SK-N-SH treated with all-trans-retinoic acid at 6 μM for 48 hours (cell line): ENCODE measurements around the gene IGFL3.

Experiments used
- ATAC-seq: fragments of 200-7000 bp; cut with Tn5 transposase; 3 replicates; pipeline ENCODE4 v1.9.1; 2020; ENCODE audit warnings: mild to moderate bottlenecking, moderate library complexity
- ARNTL ChIP-seq: fragments of 450-650 bp; formaldehyde crosslinking; IDR thresholded peaks from 2 replicates; pipeline ENCODE4 v1.5.0; 2020; ENCODE audit warnings: low read depth, mild to moderate bottlenecking, moderate library complexity, borderline replicate concordance
- BACH2 ChIP-seq: fragments of 250-450 bp; sonication (Bioruptor Pico); IDR thresholded peaks from 2 replicates; pipeline ENCODE4 v1.9.0; 2021; ENCODE audit warnings: mild to moderate bottlenecking, borderline replicate concordance
- CREB5 ChIP-seq: fragments of 250-450 bp; sonication (Bioruptor Pico); IDR thresholded peaks from 2 replicates; pipeline ENCODE4 v1.5.1; 2020; ENCODE audit warnings: low read depth, mild to moderate bottlenecking, moderate library complexity
- CSDC2 ChIP-seq: fragments of 250-450 bp; sonication (Bioruptor Pico); IDR thresholded peaks from 2 replicates; pipeline ENCODE4 v1.5.0; 2020; ENCODE audit warnings: mild to moderate bottlenecking, moderate library complexity
- ESRRG ChIP-seq: fragments of 250-450 bp; sonication (Bioruptor Pico); IDR thresholded peaks from 2 replicates; pipeline ENCODE4 v1.6.1; 2021; ENCODE audit warnings: mild to moderate bottlenecking
- GLIS3 ChIP-seq: fragments of 250-450 bp; sonication (Bioruptor Pico); IDR thresholded peaks from 2 replicates; pipeline ENCODE4 v1.5.0; 2020; ENCODE audit warnings: mild to moderate bottlenecking, moderate library complexity
- OSR1 ChIP-seq: fragments of 250-450 bp; sonication (Bioruptor Pico); IDR thresholded peaks from 2 replicates; pipeline ENCODE4 v1.8.0; 2022; ENCODE audit warnings: moderate library complexity, mild to moderate bottlenecking, inconsistent platforms
- PPARA ChIP-seq: fragments of 250-450 bp; sonication (Bioruptor Pico); IDR thresholded peaks from 2 replicates; pipeline ENCODE4 v1.5.0; 2020; ENCODE audit warnings: mild to moderate bottlenecking, borderline replicate concordance
- RARB ChIP-seq: fragments of 250-450 bp; sonication (Bioruptor Pico); IDR thresholded peaks from 2 replicates; pipeline ENCODE4 v1.8.0; 2021; ENCODE audit warnings: mild to moderate bottlenecking, moderate library complexity
- SNAI2 ChIP-seq: fragments of 250-450 bp; sonication (Bioruptor Pico); IDR thresholded peaks from 2 replicates; pipeline ENCODE4 v1.5.0; 2020; ENCODE audit warnings: mild to moderate bottlenecking, moderate library complexity
- TCF4 ChIP-seq: fragments of 250-450 bp; sonication (Bioruptor Pico); IDR thresholded peaks from 2 replicates; pipeline ENCODE4 v1.8.0; 2021; ENCODE audit warnings: mild to moderate bottlenecking, moderate library complexity, borderline replicate concordance
- TOX ChIP-seq: fragments of 250-450 bp; sonication (Bioruptor Pico); IDR thresholded peaks from 2 replicates; pipeline ENCODE4 v1.8.0; 2021; ENCODE audit warnings: mild to moderate bottlenecking, moderate library complexity, borderline replicate concordance
- TSHZ2 ChIP-seq: fragments of 250-450 bp; sonication (Bioruptor Pico); IDR thresholded peaks from 2 replicates; pipeline ENCODE4 v1.5.0; 2020; ENCODE audit warnings: mild to moderate bottlenecking, moderate library complexity
- ZC3H10 ChIP-seq: fragments of 250-450 bp; sonication (Bioruptor Pico); IDR thresholded peaks from 2 replicates; pipeline ENCODE4 v1.5.1; 2021; ENCODE audit warnings: mild to moderate bottlenecking, moderate library complexity
- ZFP3 ChIP-seq: fragments of 250-450 bp; sonication (Bioruptor Pico); IDR thresholded peaks from 2 replicates; pipeline ENCODE4 v1.5.0; 2020; ENCODE audit warnings: mild to moderate bottlenecking, moderate library complexity
- ZFP30 ChIP-seq: fragments of 450-650 bp; formaldehyde crosslinking; IDR thresholded peaks from 2 replicates; pipeline ENCODE4 v1.5.0; 2022; ENCODE audit warnings: mild to moderate bottlenecking, moderate library complexity
- ZNF70 ChIP-seq: fragments of 450-650 bp; formaldehyde crosslinking; IDR thresholded peaks from 2 replicates; pipeline ENCODE4 v1.5.0; 2020; ENCODE audit warnings: mild to moderate bottlenecking, moderate library complexity
- ZNF8 ChIP-seq: fragments of 450-650 bp; formaldehyde crosslinking; IDR thresholded peaks from 2 replicates; pipeline ENCODE4 v1.5.0; 2020; ENCODE audit warnings: mild to moderate bottlenecking, moderate library complexity
- TF ChIP-seq, protein P1 (sequence below): fragments of 250-450 bp; sonication (Bioruptor Pico); IDR thresholded peaks from 2 replicates; pipeline ENCODE4 v1.8.0; 2020; ENCODE audit warnings: mild to moderate bottlenecking, moderate library complexity, borderline replicate concordance
- TF ChIP-seq, protein P2 (sequence below): fragments of 250-450 bp; sonication (Bioruptor Pico); IDR thresholded peaks from 2 replicates; pipeline ENCODE4 v1.5.1; 2021; ENCODE audit warnings: mild to moderate bottlenecking, moderate library complexity

IGFL3 gene

DNA sequence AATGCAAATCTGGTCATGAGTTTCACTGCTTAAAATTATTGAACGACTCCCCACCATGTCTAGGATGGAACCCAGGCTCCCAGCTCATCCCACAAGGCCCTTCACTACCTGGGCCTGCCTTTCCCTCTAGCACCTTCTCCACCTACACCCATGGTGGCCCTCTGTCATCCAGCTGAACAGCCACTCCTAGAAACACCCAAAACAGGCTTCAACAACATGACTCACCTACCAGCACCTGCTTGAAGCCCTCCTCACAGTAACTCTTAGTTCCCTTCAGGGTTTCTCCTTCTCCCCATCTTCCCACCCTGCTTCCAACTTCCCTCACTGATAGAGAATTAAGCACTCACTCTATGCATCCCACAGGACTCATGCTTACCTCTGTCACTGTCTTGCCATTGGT lies 16.9 kb upstream of the IGFL3 start:
- ATAC-seq: no peak
- TF ChIP-seq, protein P1, sequence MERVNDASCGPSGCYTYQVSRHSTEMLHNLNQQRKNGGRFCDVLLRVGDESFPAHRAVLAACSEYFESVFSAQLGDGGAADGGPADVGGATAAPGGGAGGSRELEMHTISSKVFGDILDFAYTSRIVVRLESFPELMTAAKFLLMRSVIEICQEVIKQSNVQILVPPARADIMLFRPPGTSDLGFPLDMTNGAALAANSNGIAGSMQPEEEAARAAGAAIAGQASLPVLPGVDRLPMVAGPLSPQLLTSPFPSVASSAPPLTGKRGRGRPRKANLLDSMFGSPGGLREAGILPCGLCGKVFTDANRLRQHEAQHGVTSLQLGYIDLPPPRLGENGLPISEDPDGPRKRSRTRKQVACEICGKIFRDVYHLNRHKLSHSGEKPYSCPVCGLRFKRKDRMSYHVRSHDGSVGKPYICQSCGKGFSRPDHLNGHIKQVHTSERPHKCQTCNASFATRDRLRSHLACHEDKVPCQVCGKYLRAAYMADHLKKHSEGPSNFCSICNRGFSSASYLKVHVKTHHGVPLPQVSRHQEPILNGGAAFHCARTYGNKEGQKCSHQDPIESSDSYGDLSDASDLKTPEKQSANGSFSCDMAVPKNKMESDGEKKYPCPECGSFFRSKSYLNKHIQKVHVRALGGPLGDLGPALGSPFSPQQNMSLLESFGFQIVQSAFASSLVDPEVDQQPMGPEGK (CRISPR knock-in tag): no peak
- TF ChIP-seq CSDC2 (CRISPR knock-in tag): no peak
- TF ChIP-seq PPARA (CRISPR knock-in tag): no peak
- TF ChIP-seq ZC3H10 (CRISPR knock-in tag): no peak
- no peak for TF ChIP-seq ARNTL (CRISPR knock-in tag)
- no peak for TF ChIP-seq ESRRG (CRISPR knock-in tag)
- no peak for TF ChIP-seq GLIS3 (CRISPR knock-in tag)
- TF ChIP-seq ZNF70 (CRISPR knock-in tag): no peak
- no peak for TF ChIP-seq RARB (CRISPR knock-in tag)
- TF ChIP-seq ZNF8 (CRISPR knock-in tag): no peak

- TF ChIP-seq, protein P1 (CRISPR knock-in tag): no peak
- TF ChIP-seq, all 23 proteins: peak for 0
- no peak for ATAC-seq
Measured at GRCh38 chr19:46137915-46138473, 13.5 kb upstream of the IGFL3 start.

DNA sequence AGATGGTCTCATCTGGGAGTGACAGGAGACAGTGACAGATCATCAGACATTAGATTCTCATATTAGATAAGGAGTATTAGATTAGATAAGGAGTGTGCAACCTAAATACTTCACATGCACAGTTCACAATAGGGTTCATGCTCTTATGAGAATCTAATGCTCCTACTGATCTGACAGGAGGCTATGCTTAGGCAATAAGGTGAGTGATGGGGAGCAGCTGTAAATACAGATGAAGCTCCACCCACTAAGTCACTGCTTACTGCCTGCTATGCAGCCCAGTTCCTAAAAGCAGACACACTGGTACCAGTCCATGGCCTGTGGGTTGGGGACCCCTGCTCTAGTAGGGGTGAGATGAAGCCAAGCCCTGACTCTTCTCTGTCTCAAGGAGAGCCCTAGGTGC lies 10.0 kb upstream of the IGFL3 start:
- TF ChIP-seq ZFP3 (CRISPR knock-in tag): no peak
- TF ChIP-seq ZC3H10 (CRISPR knock-in tag): no peak
- no peak for TF ChIP-seq ESRRG (CRISPR knock-in tag)
- TF ChIP-seq CREB5: no peak
- no peak for TF ChIP-seq TSHZ2 (CRISPR knock-in tag)
- no peak for TF ChIP-seq BACH2 (CRISPR knock-in tag)
- no peak for TF ChIP-seq ZNF8 (CRISPR knock-in tag)
- no peak for TF ChIP-seq CSDC2 (CRISPR knock-in tag)
- TF ChIP-seq OSR1 (CRISPR knock-in tag): no peak
- no peak for TF ChIP-seq RARB (CRISPR knock-in tag)
- no peak for TF ChIP-seq ZNF70 (CRISPR knock-in tag)
- TF ChIP-seq, protein P1 (CRISPR knock-in tag): no peak
- no peak for TF ChIP-seq ZFP30
- TF ChIP-seq, all 23 proteins: peak for 0
- no peak for ATAC-seq

GRCh38 chr19:46133777-46134241 lies 9.3 kb upstream of the IGFL3 start:
- peak; percentile 28 for ATAC-seq
- TF ChIP-seq, protein P2, sequence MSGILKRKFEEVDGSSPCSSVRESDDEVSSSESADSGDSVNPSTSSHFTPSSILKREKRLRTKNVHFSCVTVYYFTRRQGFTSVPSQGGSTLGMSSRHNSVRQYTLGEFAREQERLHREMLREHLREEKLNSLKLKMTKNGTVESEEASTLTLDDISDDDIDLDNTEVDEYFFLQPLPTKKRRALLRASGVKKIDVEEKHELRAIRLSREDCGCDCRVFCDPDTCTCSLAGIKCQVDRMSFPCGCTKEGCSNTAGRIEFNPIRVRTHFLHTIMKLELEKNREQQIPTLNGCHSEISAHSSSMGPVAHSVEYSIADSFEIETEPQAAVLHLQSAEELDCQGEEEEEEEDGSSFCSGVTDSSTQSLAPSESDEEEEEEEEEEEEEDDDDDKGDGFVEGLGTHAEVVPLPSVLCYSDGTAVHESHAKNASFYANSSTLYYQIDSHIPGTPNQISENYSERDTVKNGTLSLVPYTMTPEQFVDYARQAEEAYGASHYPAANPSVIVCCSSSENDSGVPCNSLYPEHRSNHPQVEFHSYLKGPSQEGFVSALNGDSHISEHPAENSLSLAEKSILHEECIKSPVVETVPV (CRISPR knock-in tag): no peak
- TF ChIP-seq ZNF70 (CRISPR knock-in tag): no peak
- TF ChIP-seq, protein P1 (CRISPR knock-in tag): no peak
- TF ChIP-seq ZC3H10 (CRISPR knock-in tag): no peak
- TF ChIP-seq RARB (CRISPR knock-in tag): no peak
- no peak for TF ChIP-seq TCF4 (CRISPR knock-in tag)
- no peak for TF ChIP-seq CREB5
- no peak for TF ChIP-seq ZFP3 (CRISPR knock-in tag)
- no peak for TF ChIP-seq CSDC2 (CRISPR knock-in tag)
- no peak for TF ChIP-seq TOX
- no peak for TF ChIP-seq SNAI2
